H1 (cell line): ENCODE results near the gene RNFT2. TPM values are rescaled to one million over a fixed set of nuclear protein-coding genes. Genes with fewer than 3 reads are reported as not detected.

ENCODE experiments used
- CTCF ChIA-PET: fragments of 300-600 bp; sonication (Branson Sonifier 250); formaldehyde crosslinking; loops from one replicate; lab custom pipeline; 2021; ENCODE audit not compliant: partially characterized antibody; lab: Charles Lee
- POLR2A ChIA-PET: fragments of 300-600 bp; sonication (Branson Sonifier 250); formaldehyde crosslinking; loops from one replicate; lab custom pipeline; 2021; ENCODE audit warnings: inconsistent platforms; ENCODE audit not compliant: partially characterized antibody; lab: Charles Lee
- DNase-seq, 2 experiments: peaks; one replicate each; pipeline versions ENCODE4 v3.0.0 to v3.0.0-alpha.2; 2010 to 2022; ENCODE audit warnings: low spot score in 2 of 2, low read depth in 1 of 2, mixed read lengths in 1 of 2
- FAIRE-seq: peaks from 2 replicates; lab custom pipeline; 2011; peaks lifted over from hg19 to GRCh38; lab: Jason Lieb, UNC
- H2AFZ ChIP-seq: 2 replicates; pipeline ENCODE4 v1.8.1; 2012; ENCODE audit warnings: low read length, inconsistent platforms
- H2AK5ac ChIP-seq: 2 replicates; pipeline ENCODE4 v1.6.1; 2013; ENCODE audit warnings: low read depth, low read length
- H2BK120ac ChIP-seq: replicated peaks from 2 replicates; pipeline ENCODE3; 2013; ENCODE audit warnings: low read depth, low read length, inconsistent platforms
- H2BK12ac ChIP-seq: 2 replicates; pipeline ENCODE4 v1.6.1; 2013; ENCODE audit warnings: low read depth, low read length
- H2BK15ac ChIP-seq: 2 replicates; pipeline ENCODE4 v1.6.1; 2013; ENCODE audit warnings: low read length
- H2BK20ac ChIP-seq: 2 replicates; pipeline ENCODE4 v1.6.1; 2013; ENCODE audit warnings: low read length
- H2BK5ac ChIP-seq: 2 replicates; pipeline ENCODE4 v1.6.1; 2013; ENCODE audit warnings: low read depth, low read length
- H3K14ac ChIP-seq: 2 replicates; pipeline ENCODE4 v1.6.1; 2013; ENCODE audit warnings: inconsistent platforms; ENCODE audit not compliant: insufficient read length
- H3K18ac ChIP-seq: 2 replicates; pipeline ENCODE4 v1.6.1; 2013; ENCODE audit warnings: low read length; ENCODE audit errors: extremely low read depth
- H3K23ac ChIP-seq: 2 replicates; pipeline ENCODE4 v1.6.1; 2013; ENCODE audit warnings: inconsistent platforms; ENCODE audit not compliant: insufficient read length
- H3K23me2 ChIP-seq: 2 replicates; pipeline ENCODE4 v1.6.1; 2013; ENCODE audit warnings: low read depth, low read length
- H3K27ac ChIP-seq: 2 replicates; pipeline ENCODE4 v1.6.1; 2011; ENCODE audit warnings: low read depth, low read length, inconsistent platforms
- H3K27me3 ChIP-seq, 4 experiments: replicated peaks in 1 of 4; 1 replicate in 1 of 4; 2 replicates in 3 of 4; pipeline versions ENCODE4 v1.6.1 to v1.8.1; 2011 to 2013; ENCODE audit warnings: low read length in 3 of 4, mild to moderate bottlenecking in 3 of 4, inconsistent platforms in 2 of 4, mixed read lengths in 2 of 4, moderate library complexity in 1 of 4; ENCODE audit not compliant: control insufficient read depth in 3 of 4, insufficient read depth in 3 of 4; ENCODE audit errors: extremely low read depth in 1 of 4
- H3K36me3 ChIP-seq, 4 experiments: 2 replicates each; pipeline versions ENCODE4 v1.6.1 to v1.8.1; 2011 to 2013; ENCODE audit warnings: mild to moderate bottlenecking in 4 of 4, low read length in 3 of 4, moderate library complexity in 2 of 4, control low read depth in 1 of 4, inconsistent platforms in 1 of 4; ENCODE audit not compliant: insufficient read depth in 4 of 4, control insufficient read depth in 2 of 4
- H3K4ac ChIP-seq: replicated peaks from 2 replicates; pipeline ENCODE3; 2013; ENCODE audit warnings: low read length, low read depth, mixed read lengths, inconsistent platforms; ENCODE audit not compliant: insufficient read length
- H3K4me1 ChIP-seq, 4 experiments: replicated peaks in 1 of 4; 1 replicate in 1 of 4; 2 replicates in 3 of 4; pipeline versions ENCODE4 v1.6.1 to v1.8.1; 2011 to 2013; ENCODE audit warnings: low read length in 3 of 4, inconsistent platforms in 2 of 4, mixed read lengths in 1 of 4; ENCODE audit not compliant: insufficient read depth in 4 of 4, control insufficient read depth in 3 of 4
- H3K4me2 ChIP-seq, 2 experiments: 2 replicates each; pipeline versions ENCODE4 v1.6.1 to v1.8.1; 2011 to 2013; ENCODE audit warnings: low read depth in 2 of 2, low read length in 2 of 2, control low read depth in 1 of 2, inconsistent platforms in 1 of 2, mild to moderate bottlenecking in 1 of 2; ENCODE audit not compliant: insufficient read depth in 1 of 2
- H3K4me3 ChIP-seq, 4 experiments: fragments of 200-600, 300-600 bp in 1 of 4; sonication (generic), shearing (Covaris generic), sonication (Bioruptor Twin) in 1 of 4; 2 replicates each; pipeline versions ENCODE4 v1.5.1 to v1.8.1; 2011 to 2016; ENCODE audit warnings: low read length in 4 of 4, low read depth in 3 of 4, control low read depth in 2 of 4, inconsistent platforms in 2 of 4, mild to moderate bottlenecking in 2 of 4, mixed read lengths in 1 of 4, moderate library complexity in 1 of 4; ENCODE audit not compliant: insufficient read depth in 2 of 4; ENCODE audit errors: extremely low read depth in 1 of 4
- H3K56ac ChIP-seq: replicated peaks from 2 replicates; pipeline ENCODE3; 2013; ENCODE audit warnings: low read depth, mild to moderate bottlenecking, mixed read lengths, low read length, inconsistent platforms; ENCODE audit not compliant: insufficient read length
- H3K79me1 ChIP-seq: 2 replicates; pipeline ENCODE4 v1.6.1; 2013; ENCODE audit warnings: low read depth, low read length, control low read depth
- H3K79me2 ChIP-seq, 2 experiments: 2 replicates each; pipeline versions ENCODE4 v1.6.1 to v1.8.1; 2012 to 2013; ENCODE audit warnings: low read length in 2 of 2, mild to moderate bottlenecking in 2 of 2, inconsistent platforms in 1 of 2; ENCODE audit not compliant: insufficient read depth in 2 of 2, control insufficient read depth in 1 of 2
- H3K9ac ChIP-seq, 4 experiments: replicated peaks in 1 of 4; 1 replicate in 1 of 4; 2 replicates in 3 of 4; pipeline versions ENCODE4 v1.6.1 to v1.8.1; 2011 to 2013; ENCODE audit warnings: low read depth in 3 of 4, low read length in 3 of 4, control low read depth in 2 of 4, mild to moderate bottlenecking in 2 of 4, moderate library complexity in 2 of 4, inconsistent platforms in 1 of 4; ENCODE audit errors: extremely low read depth in 1 of 4
- H3K9me3 ChIP-seq, 2 experiments: 2 replicates each; pipeline versions ENCODE4 v1.6.1 to v1.8.1; 2012 to 2013; ENCODE audit warnings: mild to moderate bottlenecking in 2 of 2, moderate library complexity in 2 of 2, control low read depth in 1 of 2, inconsistent platforms in 1 of 2, low read depth in 1 of 2, low read length in 1 of 2, mixed read lengths in 1 of 2; ENCODE audit not compliant: insufficient read depth in 2 of 2
- H4K20me1 ChIP-seq, 2 experiments: replicated peaks in 1 of 2; 2 replicates each; pipeline versions ENCODE3 to v1.8.1; 2011 to 2013; ENCODE audit warnings: inconsistent platforms in 2 of 2, low read length in 2 of 2, mild to moderate bottlenecking in 1 of 2; ENCODE audit not compliant: insufficient read depth in 2 of 2, control insufficient read depth in 1 of 2
- H4K5ac ChIP-seq: 2 replicates; pipeline ENCODE4 v1.6.1; 2013; ENCODE audit warnings: low read length, low read depth, mixed read lengths, inconsistent platforms; ENCODE audit not compliant: insufficient read length
- H4K8ac ChIP-seq: 2 replicates; pipeline ENCODE4 v1.8.0; 2013; ENCODE audit warnings: mild to moderate bottlenecking, moderate library complexity, low read length, inconsistent platforms; ENCODE audit not compliant: insufficient read depth; ENCODE audit errors: extremely low read depth
- H4K91ac ChIP-seq: replicated peaks from 2 replicates; pipeline ENCODE3; 2013; ENCODE audit warnings: low read length, mixed read lengths, inconsistent platforms; ENCODE audit not compliant: insufficient read length
- CREB1 ChIP-seq: IDR thresholded peaks from 2 replicates; pipeline ENCODE4 v1.6.1; 2012; ENCODE audit warnings: inconsistent platforms
- EGR1 ChIP-seq: IDR thresholded peaks from 2 replicates; pipeline ENCODE4 v1.6.1; 2011; ENCODE audit warnings: low read depth, low read length, borderline replicate concordance
- FOSL1 ChIP-seq: IDR thresholded peaks from 2 replicates; pipeline ENCODE4 v1.6.1; 2011; ENCODE audit warnings: mild to moderate bottlenecking, low read depth, low read length, moderate library complexity; ENCODE audit not compliant: insufficient read depth
- POLR2A ChIP-seq, 2 experiments: IDR thresholded peaks; 1 replicate in 1 of 2; 2 replicates in 1 of 2; pipeline ENCODE4 v1.6.1; 2011; ENCODE audit warnings: low read depth in 2 of 2, low read length in 2 of 2, mild to moderate bottlenecking in 2 of 2; ENCODE audit errors: control extremely low read depth in 1 of 2
- TAF7 ChIP-seq: optimal IDR thresholded peaks from 2 replicates; pipeline ENCODE3; 2011; ENCODE audit warnings: low read depth, mild to moderate bottlenecking, inconsistent platforms, low read length, moderate library complexity, borderline replicate concordance
- ZNF274 ChIP-seq: IDR thresholded peaks from 2 replicates; pipeline ENCODE4 v1.7.0; 2012; ENCODE audit warnings: low read length, borderline replicate concordance; ENCODE audit errors: extremely low read depth
- WGBS, 2 experiments: shearing (Covaris generic) in 1 of 2; methylation state at CpG; one replicate each; pipeline versions ENCODE4 v1.1.6 to v1.1.7; 2013 to 2015; ENCODE audit warnings: low lambda C conversion rate in 2 of 2, mixed read lengths in 2 of 2, inconsistent platforms in 1 of 2, low coverage in 1 of 2, missing lambda C conversion rate in 1 of 2; ENCODE audit not compliant: insufficient replicate concordance in 2 of 2, insufficient coverage in 1 of 2, insufficient read length in 1 of 2; ENCODE audit errors: extremely low coverage in 1 of 2, missing lambda C conversion rate in 1 of 2; 5-methylcytosine and 5-hydroxymethylcytosine counted together
- polyA plus RNA-seq, 7 experiments: library from polyadenylated mRNA; depleted of rRNA in 3 of 7; stranded (reverse) in 5 of 7; unstranded in 2 of 7; fragments of >200 nt in 5 of 7; fragments of 200-250 nt in 2 of 7; gene quantifications; 1 replicate in 5 of 7; 2 replicates in 1 of 7; 4 replicates in 1 of 7; pipeline versions ENCODE4 v1.2.1 to v1.2.3, GENCODE V29; 2011 to 2013; ENCODE audit warnings: missing spikeins in 2 of 7, mixed read lengths in 2 of 7
- total RNA-seq: library from RNA; stranded (reverse); fragmentation: NEBNext Ultra II Directional; extraction: Animal tissue kit (Norgen Biotek cat#: 25700); gene quantifications from 2 replicates; pipeline ENCODE4 v1.2.1, GENCODE V29; 2021
- TF ChIP-seq, protein P1 (sequence below): IDR thresholded peaks from 2 replicates; pipeline ENCODE4 v1.6.1; 2012; ENCODE audit warnings: inconsistent platforms

The RNFT2 gene
- total and polyA plus RNA-seq, 2 of the 8 experiments (the other 6 are each of a cell fraction or from before 2014, with no cell fraction given) = 14.2 to 33.1 TPM

GRCh38 chr12:116697716-116698115, 40.4 kb upstream of the RNFT2 start:
- Histone ChIP-seq H3K9ac (no peak overlapping the region), H3K79me1 (no peaks in the 10 kb centered on the region), H3K4me2 (no peak overlapping the region), H3K23ac (no peak overlapping the region), H3K4ac (no peak overlapping the region), H2AK5ac (no peak overlapping the region), H3K27me3 (peaks cover 0 to 10% (median 6%) of the 10 kb centered on the region in 4 experiments; a peak in 6 of 7 replicates), H2BK15ac (no peak overlapping the region), H2BK5ac (no peak overlapping the region), H4K20me1 (no peaks in the 10 kb centered on the region), H3K4me3 (no peak overlapping the region), H3K27ac (no peak overlapping the region), H3K14ac (no peak overlapping the region), H2AFZ (no peak overlapping the region), H3K36me3 (no peaks in the 10 kb centered on the region), H3K9me3 (no peaks in the 10 kb centered on the region), H4K5ac (no peak overlapping the region), H2BK20ac (no peak overlapping the region), H3K79me2 (no peaks in the 10 kb centered on the region), H2BK120ac (no peak overlapping the region), H2BK12ac (no peak overlapping the region), H3K23me2 (0 out of 2 replicates have a peak, but pooled peaks cover 5% of the 10 kb centered on the region), H4K91ac (no peak overlapping the region), H3K4me1 (peaks cover 0 to 10% (median 4%) of the 10 kb centered on the region in 4 experiments; a peak in 5 of 7 replicates), H3K18ac (no peak overlapping the region), H4K8ac (no peak overlapping the region), H3K56ac (no peak overlapping the region)
- no peak for TF ChIP-seq CREB1
- no peak for TF ChIP-seq ZNF274
- TF ChIP-seq FOSL1 = no peak
- no peak for TF ChIP-seq EGR1
- TF ChIP-seq TAF7 = no peak
- no peak for TF ChIP-seq POLR2A (IDR thresholded peaks at IDR 0.05; ENCODE audit: control extremely low read depth in 1 of 2, low read depth in 2 of 2, low read length in 2 of 2)
- TF ChIP-seq, protein P1, sequence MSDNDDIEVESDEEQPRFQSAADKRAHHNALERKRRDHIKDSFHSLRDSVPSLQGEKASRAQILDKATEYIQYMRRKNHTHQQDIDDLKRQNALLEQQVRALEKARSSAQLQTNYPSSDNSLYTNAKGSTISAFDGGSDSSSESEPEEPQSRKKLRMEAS = 0 out of 2 replicates have a peak, but pooled peaks have one; percentile 2
- FAIRE-seq = no peak
- WGBS, 2 experiments = 92% methylated on average over 11 of the region's 11 CpGs; no CpG with 5 or more reads in 1 of the 2 experiments
- DNase-seq = no peak
- CTCF ChIA-PET = interaction anchor here (0.5 to 3.0 kb wide), 14 partner anchors 10 to 751 kb away, joined by 3 to 19 read pairs (median 3); no protein-coding TSS in a partner anchor
- POLR2A ChIA-PET = interaction anchor here (0.7 to 1.3 kb wide), 2 partner anchors 127 to 138 kb away, joined by 3 read pairs; no protein-coding TSS in a partner anchor
